NCI-H128 (cell line): ENCODE results near the gene FGF14.

ENCODE experiments used
- DNase-seq: peaks from one replicate; lab custom pipeline; 2025; ENCODE audit not compliant: unreplicated experiment; lab: John Stamatoyannopoulos, UW

The FGF14 gene

DNA sequence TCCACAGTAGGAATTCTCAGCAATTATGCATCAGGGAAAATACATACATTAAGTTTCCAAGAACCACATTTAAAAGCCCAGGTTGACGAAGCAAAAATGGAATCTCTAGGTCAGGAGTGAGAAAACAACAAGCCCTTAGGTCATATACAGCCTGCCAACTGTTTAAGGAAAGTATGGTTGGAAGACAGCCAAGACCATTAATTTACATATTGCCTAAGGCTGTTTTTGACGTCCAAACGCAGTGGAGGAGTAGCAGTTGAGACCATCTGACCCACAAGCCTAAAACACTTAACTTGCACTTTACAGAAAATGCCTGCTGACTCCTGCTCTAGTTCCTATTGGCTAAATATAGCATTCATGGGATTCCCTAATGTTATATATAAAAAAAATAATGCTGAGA, 650.4 kb downstream of the FGF14 start:
- DNase-seq, result peak; percentile 66

DNA sequence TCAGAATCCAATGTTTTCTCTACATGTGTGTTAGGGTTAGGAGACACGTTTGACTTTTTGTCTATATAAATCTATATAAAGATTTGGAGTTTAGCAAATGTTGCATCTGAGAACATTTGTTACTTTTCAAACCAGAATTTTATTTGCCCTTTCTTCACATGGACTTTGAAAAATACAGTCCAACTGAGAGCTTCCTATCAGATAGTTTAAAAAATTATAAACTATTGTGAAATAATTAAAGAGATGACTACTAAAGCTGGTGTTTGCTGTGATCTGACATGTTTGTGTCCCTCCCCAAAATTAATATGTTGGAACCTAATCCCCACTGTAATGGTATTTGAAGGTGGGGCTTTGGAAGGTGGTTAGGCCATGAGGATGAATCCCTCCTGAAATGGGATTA, 652.3 kb downstream of the FGF14 start:
- DNase-seq, result no peak

DNA sequence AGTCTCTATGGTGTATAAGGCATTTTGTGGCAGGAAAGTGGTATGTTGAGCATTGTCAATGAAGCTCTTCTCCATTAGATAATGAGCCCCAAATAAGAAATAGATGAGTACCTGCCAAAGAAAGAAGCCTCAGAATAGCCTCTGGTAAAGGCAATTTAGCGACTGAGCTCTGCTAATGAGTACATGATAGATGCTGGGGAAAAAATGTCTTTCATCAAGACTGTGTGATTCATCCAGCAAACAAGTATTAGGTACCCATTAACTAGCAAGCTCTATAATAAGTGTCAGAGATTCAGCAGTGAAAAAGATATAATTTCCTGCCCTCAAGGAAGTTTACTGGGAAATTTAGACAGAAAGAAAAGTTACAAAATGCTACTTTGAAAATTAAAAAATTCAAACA, 654.8 kb downstream of the FGF14 start:
- no peak for DNase-seq

DNA sequence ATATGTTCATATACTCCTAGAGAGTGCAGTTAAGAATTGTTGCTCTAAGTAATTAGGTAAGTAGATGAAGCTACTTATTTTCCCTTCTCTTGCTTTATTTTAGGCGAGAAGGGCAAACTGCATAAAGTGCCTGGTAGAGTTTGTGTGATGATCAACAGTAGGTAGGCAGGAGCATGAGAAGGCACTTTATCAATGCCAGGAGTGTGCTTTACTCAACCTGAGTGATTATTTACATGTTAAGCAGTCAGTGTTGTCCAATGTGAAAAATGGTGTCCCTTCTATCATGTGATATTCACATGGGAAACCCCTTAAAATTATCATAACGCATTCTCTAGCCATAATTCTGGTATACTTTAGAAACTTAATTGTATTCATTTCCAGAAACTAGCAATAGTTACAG, 655.3 kb downstream of the FGF14 start:
- no peak for DNase-seq

DNA sequence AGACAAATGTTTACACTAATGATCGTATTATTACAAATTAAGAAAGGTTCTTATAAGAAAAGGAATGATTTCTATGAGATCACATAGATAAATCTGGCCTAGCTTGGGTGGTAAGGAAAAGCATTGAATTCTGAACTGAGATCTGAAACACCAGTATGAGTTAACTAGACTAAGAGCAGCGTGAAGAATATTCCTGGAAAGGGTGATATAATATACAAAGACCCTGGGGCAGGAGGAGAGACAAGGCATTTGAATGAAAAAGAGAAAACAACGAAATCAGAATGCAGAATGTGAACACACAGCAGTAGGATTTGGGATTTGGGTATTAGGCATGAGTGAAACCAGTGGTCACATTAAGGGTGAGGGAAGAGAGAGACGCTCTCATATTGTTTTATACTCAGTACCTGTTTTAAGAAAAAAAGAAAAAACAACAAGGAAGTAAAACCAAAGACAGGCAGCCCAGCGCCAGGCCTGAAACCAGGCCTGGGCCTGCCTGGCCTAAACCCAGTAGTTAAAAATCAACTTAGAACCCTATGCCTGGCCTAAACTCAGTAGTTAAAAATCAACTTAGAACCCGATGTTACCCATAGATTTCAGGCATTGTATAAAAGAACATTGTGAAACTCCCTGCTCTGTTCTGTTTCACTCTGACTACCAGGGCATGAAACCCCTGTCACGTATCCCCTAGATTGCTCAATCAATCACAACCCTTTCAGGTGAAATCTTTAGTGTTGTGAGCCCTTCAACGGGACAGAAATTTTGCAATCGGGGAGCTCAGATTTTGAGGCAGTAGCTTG, 662.3 kb downstream of the FGF14 start:
- no peak for DNase-seq

DNA sequence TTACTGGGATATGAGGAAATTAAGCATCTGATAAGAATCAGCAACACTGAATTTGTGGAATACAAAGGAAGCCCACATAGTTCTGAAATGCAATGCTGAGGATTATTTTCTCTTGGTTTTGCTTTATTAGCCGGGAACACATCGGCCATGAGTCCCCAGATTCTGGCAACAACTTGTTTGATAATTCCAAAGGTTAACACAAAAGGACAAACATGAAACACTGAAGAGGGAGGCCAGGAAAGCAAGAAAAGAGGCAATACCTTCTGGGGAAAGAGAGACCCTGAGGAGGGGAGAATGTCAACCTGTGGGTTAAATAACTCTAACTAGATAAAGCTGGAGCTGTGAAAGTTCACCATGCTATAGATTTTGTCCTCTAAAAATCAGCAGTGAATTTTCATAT, 663.5 kb downstream of the FGF14 start:
- no peak for DNase-seq

DNA sequence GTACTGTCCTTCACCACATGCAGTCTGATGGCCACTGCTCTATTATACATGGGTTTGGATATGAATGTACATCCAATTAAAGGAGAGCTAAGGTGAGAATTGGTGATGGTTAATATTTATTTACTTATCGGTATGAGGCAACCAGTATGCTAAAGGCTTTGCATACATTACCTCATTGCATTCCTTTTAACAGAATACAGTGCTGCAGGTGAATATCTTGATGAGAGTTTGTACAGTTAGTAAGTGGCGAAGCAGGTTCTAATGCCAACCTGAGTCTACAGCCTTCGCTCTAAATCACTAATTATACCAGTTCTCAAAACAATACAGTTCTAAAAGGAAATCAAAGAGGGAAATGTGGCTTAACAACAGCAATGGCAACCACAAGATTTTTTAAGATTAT, 665.3 kb downstream of the FGF14 start:
- no peak for DNase-seq

DNA sequence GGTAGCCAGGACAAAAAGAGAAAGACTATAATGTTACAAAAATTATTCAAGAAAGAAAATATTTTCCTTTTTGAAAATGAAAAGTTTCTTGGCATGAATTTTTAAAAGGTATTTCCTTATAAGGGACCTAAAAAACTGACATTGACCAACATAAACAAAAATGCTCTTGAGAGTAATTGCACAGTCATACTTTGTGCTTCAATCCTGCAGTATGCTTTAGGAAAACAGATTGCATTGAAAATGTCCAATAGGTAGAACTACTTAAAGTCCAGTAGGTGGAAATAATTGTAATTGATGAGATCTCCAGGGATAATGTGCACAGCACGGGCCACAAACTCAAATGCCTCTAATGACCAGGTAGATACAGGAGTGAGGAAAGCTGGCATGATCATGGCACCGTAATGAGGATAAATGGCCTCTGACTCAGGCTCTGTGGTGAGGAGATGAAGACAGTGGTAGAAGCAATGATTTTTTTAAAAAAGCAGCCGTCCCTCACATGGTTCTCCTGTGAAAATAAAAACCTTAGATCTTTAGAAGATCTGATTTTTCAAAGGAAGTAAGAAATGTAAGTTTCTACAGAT, 671.3 kb downstream of the FGF14 start:
- DNase-seq, result no peak

DNA sequence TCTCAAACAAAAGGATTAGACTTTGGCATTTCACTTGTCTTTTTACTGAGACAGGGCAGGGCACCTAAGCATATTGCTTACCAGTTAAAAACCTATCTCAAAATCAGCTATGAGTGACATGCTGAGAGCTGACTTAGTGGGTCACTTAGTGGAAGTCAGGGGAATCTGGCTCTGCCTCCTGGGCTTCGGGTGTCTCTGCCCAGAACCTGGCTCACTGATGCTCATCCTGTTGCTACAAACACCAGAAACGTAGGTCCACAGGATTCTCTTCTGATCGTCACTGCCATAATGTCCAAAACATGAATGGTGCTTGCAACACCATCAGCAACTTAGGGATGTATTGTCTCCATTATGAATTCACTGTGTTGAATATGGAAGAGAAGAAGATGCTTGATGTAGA, 673.2 kb downstream of the FGF14 start:
- no peak for DNase-seq

DNA sequence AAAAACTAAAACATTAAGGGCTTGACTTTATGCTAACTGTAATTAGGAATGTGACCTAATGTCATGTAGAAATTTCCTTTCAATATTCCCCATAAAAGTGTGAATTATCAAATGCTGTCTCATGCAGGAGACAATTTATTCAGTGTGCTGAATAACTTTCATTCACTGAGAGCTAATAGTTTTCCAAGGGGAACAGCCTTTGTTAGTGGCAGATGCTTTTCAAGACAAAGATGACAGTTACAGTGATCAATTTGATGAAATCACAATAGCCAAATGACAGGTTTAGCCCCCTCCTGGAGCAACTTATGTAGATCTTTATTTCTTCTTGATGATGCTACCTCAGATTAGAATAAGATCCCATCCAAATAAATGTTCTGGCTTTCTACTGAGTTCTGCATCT, 673.8 kb downstream of the FGF14 start:
- no peak for DNase-seq

DNA sequence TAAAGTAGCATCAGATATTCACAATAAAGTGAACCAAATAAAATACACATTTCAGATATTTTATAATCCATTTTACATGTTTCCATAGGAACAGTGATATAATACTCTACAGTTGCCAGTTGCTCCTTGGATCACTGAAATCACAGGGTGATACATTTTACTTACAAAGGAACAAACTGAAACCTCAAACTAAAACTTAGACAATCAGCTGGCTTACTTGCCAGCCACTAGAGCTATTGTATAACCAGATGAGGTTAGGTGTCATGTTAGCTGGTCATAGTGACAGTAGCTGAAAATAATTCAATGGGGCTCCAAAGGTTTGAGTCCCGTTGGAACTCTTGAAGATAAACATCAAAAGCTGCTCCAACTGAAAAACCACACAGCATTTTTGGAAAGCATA, 674.7 kb downstream of the FGF14 start:
- DNase-seq, result no peak

DNA sequence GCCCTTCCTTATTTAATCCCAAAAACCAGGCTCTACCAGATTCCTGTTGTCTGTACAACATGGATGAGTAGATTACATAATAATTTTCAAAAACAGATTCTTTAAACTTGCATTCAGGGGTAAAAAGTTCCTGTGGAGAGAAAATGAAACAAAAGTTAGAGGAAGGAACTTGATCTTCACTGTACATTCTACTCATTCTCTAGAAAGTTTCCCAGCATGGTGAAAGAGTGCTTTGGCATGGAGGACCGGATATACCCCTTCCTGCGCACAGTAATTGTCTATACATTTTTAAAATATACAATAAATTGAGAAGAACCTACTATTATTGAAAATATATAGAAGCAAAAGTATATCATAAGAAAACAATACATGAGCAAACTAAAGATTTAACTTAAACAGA, 675.2 kb downstream of the FGF14 start:
- DNase-seq, result no peak

DNA sequence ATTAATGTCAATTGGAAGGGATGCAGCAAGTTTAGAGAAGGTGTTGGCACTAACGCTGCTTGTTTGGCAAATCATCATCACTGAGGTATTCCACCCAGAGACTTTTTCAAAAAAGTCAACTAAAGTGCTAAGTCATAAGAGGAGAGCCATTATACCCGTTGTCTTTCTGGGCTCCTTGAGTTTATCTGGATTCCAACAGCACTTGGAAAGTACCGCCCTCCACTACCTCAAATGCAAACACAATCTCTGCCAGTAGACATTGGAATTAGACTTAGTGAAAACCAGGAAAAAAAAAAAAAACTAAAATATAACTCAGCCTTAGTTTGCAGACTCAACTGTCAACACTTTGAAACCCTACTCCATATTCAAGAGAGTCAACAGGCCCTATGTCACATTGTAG, 683.4 kb downstream of the FGF14 start:
- DNase-seq, result no peak

DNA sequence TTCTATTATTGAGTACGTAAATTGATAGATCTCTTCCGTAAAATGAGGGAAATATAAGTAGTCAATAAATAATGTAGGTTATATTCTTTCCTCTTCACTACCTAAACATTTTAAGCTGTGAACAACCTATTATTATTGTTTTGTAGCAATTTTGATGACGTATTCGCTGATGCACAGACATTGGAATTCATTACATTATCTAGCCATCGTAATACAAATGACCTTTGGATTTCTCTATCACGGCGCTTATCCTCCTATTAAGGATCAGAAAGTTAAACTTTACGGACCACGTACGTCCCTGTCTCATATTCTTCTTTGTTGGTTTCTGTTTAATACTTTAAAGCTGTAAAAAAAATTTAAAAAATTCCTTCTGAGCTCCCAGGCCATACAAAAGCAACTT, 684.5 kb downstream of the FGF14 start:
- no peak for DNase-seq

DNA sequence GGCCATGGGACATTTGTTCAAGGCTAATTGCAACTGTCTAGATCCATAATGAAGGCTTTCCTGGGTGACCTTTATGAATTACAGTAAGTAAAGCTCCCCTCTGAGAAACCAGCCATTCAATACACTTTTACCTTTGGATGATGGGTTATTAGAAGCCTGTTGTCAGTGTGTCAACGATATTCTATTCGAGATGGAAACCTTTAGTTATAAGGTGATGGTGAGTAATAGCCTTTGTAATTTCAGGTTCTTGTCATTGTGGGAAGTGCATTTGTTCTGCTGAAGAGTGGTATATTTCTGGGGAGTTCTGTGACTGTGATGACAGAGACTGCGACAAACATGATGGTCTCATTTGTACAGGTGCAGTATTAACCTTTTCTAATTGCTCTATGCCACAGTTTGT, 687.7 kb downstream of the FGF14 start:
- no peak for DNase-seq

DNA sequence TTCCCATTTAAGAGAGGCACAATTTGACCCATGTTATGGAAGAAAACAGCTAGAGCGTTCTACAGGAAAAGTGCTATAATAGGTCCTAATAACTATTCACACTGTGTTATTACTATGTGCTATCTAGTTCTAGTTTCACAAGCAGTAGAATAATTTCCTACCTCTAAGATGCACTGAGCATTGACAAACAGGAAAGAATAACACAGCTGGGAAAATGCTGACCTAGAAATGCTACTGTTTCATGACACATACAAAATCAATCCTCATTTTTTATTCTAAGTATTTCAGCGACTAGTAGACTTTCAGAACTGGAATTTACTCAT, 689.9 kb downstream of the FGF14 start:
- no peak for DNase-seq

DNA sequence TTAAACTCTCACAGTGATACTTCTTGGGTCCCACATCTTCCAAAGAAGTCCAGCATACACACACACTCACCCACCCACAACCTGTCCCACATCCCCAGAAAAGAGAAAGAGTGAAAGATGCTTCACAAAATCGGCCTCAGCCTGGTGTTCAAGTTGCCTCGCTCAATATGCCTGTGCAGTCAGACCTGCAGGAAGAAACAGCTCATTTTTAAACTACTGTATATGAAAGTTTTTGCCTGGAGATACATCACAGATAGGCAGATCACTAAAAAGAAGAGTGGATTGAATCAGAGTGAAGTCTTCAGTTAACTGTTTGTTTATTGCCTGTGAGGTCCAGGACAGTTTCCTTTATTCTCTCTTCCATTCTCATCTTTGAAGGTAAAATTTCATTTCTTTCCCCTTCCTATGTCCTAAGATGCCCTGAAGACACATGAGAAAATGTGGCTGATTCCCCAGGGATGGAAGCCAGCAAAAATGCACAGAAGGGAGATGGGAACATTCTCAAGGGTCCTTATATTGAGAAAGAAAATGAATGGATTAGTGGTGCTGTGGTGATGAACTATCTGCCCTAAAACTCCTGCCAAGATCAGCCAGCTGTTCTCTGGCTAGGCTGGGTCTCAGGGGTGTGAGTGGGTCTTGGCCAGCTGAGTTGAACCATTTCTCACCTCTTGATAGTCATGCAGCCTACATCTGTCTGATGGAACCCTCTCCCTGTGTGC, 690.4 kb downstream of the FGF14 start:
- DNase-seq, result no peak

DNA sequence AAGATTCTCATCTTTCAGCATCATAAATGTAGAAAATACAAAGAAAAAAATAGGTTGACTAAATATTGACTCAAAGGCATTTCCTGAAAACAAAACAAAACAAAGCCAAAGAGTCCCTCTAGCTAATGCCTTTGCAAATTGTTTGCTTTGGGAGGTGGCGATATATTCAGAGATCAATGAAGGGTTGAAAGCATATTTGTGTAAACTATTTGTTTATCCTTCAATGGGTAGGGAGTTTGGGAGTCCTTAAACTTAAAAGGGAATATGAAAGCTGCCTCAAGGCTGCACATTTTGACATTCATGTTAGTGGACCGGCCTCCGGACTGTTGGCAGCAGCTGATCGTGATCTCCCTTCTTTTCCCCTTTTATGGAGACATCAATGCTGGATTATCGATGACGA, 691.9 kb downstream of the FGF14 start:
- no peak for DNase-seq

DNA sequence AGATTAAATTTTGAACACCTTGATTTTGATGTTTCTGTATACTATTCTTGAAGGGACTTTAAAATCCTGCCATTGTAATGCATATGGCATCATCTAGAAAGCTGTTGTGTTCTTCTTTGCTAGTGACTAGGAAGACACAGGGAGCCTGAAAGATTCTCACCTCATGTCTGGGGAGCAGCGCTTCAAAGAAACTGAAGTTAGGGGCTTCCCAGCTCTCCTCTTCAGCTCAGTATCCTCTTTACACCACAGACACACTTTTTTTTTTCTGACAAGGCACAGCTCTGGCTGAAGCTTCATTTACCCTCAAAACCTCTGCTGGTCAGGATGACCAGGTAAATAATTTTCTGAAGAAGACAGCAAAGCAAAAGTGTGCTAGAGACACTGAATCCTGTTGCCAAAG, 693.7 kb downstream of the FGF14 start:
- no peak for DNase-seq

DNA sequence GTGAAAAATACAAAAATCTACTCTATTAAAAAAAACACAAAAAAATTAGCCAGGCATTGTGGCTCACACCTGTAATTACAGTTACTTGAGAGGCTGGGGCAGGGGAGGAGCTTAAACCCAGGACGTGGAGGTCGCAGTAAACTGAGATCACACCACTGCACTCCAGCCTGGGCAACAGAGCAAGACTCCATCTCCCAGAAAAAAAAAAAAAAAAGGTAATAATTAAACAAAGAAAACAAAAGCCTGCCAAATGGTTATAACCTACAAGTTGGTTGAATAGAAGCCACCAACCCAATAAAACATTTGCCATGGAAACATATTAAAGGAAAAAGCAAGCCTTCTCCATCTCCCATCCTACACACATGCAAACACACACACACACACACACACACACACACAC, 694.2 kb downstream of the FGF14 start:
- no peak for DNase-seq

DNA sequence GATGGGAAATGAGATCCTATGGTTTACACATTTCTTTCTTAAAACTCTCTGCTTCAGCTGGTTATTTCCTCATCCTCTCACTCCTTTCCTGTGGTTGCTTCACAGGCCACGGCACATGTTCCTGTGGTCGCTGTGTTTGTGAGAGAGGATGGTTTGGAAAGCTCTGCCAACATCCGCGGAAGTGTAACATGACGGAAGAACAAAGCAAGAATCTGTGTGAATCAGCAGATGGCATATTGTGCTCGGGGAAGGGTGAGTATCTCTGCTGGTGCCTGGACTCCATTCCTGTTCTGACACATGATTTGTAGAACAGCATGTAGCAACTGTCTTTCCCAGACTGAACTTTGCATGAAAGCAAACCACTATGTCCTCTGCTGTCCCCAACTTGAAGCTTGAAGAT, 695.2 kb downstream of the FGF14 start:
- no peak for DNase-seq

DNA sequence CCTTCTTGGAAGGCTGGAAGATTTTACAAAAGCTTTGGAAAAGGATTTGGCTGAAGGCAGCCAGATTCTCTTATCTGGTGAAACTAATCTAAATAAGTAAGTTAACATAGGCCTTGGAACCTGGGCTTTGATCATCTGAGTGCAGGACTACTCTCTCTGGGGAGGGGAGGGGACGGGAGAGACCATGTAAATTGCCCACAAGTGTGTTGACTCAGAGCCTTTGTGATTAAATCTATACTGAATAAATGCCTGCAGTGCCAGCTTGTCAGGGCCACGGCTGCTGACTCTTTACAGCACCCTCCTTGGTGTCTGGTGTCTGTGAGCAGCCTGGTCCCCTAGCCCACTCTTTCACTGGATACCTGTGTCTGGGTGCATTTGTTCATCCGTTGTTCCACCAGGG, 698.0 kb downstream of the FGF14 start:
- no peak for DNase-seq

DNA sequence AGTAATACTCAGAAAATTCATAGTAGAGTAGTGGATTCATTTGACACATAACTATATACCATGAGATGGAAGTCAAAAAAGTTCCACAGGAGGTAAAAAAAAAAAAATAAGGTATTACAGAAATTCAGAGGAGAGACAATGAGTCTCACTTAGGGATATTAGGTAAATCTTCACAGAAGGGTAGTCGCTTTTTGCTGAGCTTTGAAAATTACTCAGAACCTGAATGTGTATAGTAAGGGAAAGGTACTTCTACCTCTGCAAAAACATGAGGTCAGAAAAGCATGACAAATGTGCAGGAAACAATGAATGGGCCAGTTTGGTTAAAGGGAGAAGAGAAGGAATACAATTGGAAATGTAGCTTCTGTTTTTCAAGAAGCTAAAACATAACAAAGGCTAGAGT, 698.8 kb downstream of the FGF14 start:
- no peak for DNase-seq
